Measurements from ENCODE around the gene CNKSR1. TPM values are rescaled to one million over a fixed set of nuclear protein-coding genes. Genes with fewer than 3 reads are reported as not detected.
A peak's percentile ranks its signal among the peaks of the same experiment; 100 is the strongest.

The CNKSR1 gene
- polyA plus RNA-seq, 1 donor (not counting 4 experiments of a cell fraction or from before 2014, with no cell fraction given) = 10.6 TPM

- peak within 1 kb of the TSS; percentile 99 for H2AFZ ChIP-seq (ENCODE audit: control insufficient read depth, low read length)
- peak within 1 kb of the TSS; percentile 90 for H3K4me2 ChIP-seq (ENCODE audit: control insufficient read depth, extremely low read depth, insufficient read depth, low read depth, low read length)
- dilution Hi-C loops (cut with MboI; ENCODE audit: extremely low pct_ligation_motif_present, low sequenced_read_pairs) = no loop called here
- peaks cover 21% of the 10 kb centered on the region for H3K4me1 ChIP-seq (ENCODE audit: control insufficient read depth, extremely low read depth, insufficient read depth, low read length)
- FAIRE-seq (peak; percentile 73), DNase-seq (ENCODE audit: low read depth, low spot score) (peak; percentile 94)
- no peaks in the 10 kb centered on the region for H3K27me3 ChIP-seq (ENCODE audit: control insufficient read depth, extremely low read depth, insufficient read depth, low read length)
- H3K9me1 ChIP-seq (ENCODE audit: control insufficient read depth, extremely low read depth, insufficient read depth, low read length) = no peaks in the 10 kb centered on the region
- H3K4me3 ChIP-seq (ENCODE audit: control insufficient read depth in 2 of 3, extremely low read depth in 1 of 3, insufficient read depth in 2 of 3, low read depth in 1 of 3, low read length in 3 of 3) = peak within 1 kb of the TSS; percentile 89 to 93 (median 93)
- no peaks in the 10 kb centered on the region for H3K9me3 ChIP-seq (ENCODE audit: control insufficient read depth, low read depth, low read length)
- peaks cover 48% of the 10 kb centered on the region for H3K79me2 ChIP-seq (ENCODE audit: control insufficient read depth, insufficient read depth, low read length)
- H3K9ac ChIP-seq (ENCODE audit: control insufficient read depth, extremely low read depth, insufficient read depth, low read length) = peak within 1 kb of the TSS; percentile 87
- no peaks in the 10 kb centered on the region for H4K20me1 ChIP-seq (ENCODE audit: control insufficient read depth, extremely low read depth, insufficient read depth, low read length)
- H3K36me3 ChIP-seq (ENCODE audit: control insufficient read depth in 2 of 2, extremely low read depth in 1 of 2, insufficient read depth in 2 of 2, low read length in 2 of 2) = no peaks in the 10 kb centered on the region
- H3K27ac ChIP-seq (ENCODE audit: control insufficient read depth, insufficient read depth, low read length) = peak within 1 kb of the TSS; percentile 82
- TF ChIP-seq EZH2 (IDR thresholded peaks at IDR 0.05; ENCODE audit: low read length) (no peak), CTCF (optimal IDR thresholded peaks at IDR 0.05 in 1 of 3, IDR thresholded peaks at IDR 0.05 in 1 of 3, conservative IDR thresholded peaks at IDR 0.05 in 1 of 3; ENCODE audit: extremely low read depth in 1 of 3, insufficient read depth in 2 of 3, low read length in 3 of 3) (peak; percentile 88 to 97 (median 92))
These were observed 56.8 kb downstream of the CNKSR1 start, which contains the start of gene CEP85 for GRCh38 chr1:26233903-26234643. Gene CEP85, plus strand, starts transcription at chr1:26234200. Its CDS starts 5,584 bp downstream, at chr1:26239784.

- Histone ChIP-seq H3K9me1 (ENCODE audit: control insufficient read depth, extremely low read depth, insufficient read depth, low read length) (no peaks in the 10 kb centered on the region), H3K36me3 (ENCODE audit: control insufficient read depth in 2 of 2, extremely low read depth in 1 of 2, insufficient read depth in 2 of 2, low read length in 2 of 2) (peaks cover 0 to 1% of the 10 kb centered on the region in 2 experiments), H3K27me3 (ENCODE audit: control insufficient read depth, extremely low read depth, insufficient read depth, low read length) (no peaks in the 10 kb centered on the region), H4K20me1 (ENCODE audit: control insufficient read depth, extremely low read depth, insufficient read depth, low read length) (no peaks in the 10 kb centered on the region), H3K4me1 (ENCODE audit: control insufficient read depth, extremely low read depth, insufficient read depth, low read length) (peaks cover 21% of the 10 kb centered on the region), H3K4me2 (ENCODE audit: control insufficient read depth, extremely low read depth, insufficient read depth, low read depth, low read length) (peak overlapping the region; percentile 76), H2AFZ (ENCODE audit: control insufficient read depth, low read length) (peak overlapping the region; percentile 98), H3K4me3 (ENCODE audit: control insufficient read depth in 2 of 3, extremely low read depth in 1 of 3, insufficient read depth in 2 of 3, low read depth in 1 of 3, low read length in 3 of 3) (peak overlapping the region; percentile 89 to 93 (median 93)), H3K27ac (ENCODE audit: control insufficient read depth, insufficient read depth, low read length) (peak overlapping the region; percentile 82), H3K79me2 (ENCODE audit: control insufficient read depth, insufficient read depth, low read length) (peaks cover 54% of the 10 kb centered on the region), H3K9me3 (ENCODE audit: control insufficient read depth, low read depth, low read length) (no peaks in the 10 kb centered on the region), H3K9ac (ENCODE audit: control insufficient read depth, extremely low read depth, insufficient read depth, low read length) (peak overlapping the region; percentile 87)
- DNase-seq (ENCODE audit: low read depth, low spot score) (no peak), FAIRE-seq (no peak)
- dilution Hi-C loops (cut with MboI; ENCODE audit: extremely low pct_ligation_motif_present, low sequenced_read_pairs) = no loop called here
- no peak for TF ChIP-seq EZH2 (IDR thresholded peaks at IDR 0.05; ENCODE audit: low read length)
- peak in 1 of 3 experiments; percentile 49 for TF ChIP-seq CTCF (optimal IDR thresholded peaks at IDR 0.05 in 1 of 3, IDR thresholded peaks at IDR 0.05 in 1 of 3, conservative IDR thresholded peaks at IDR 0.05 in 1 of 3; ENCODE audit: extremely low read depth in 1 of 3, insufficient read depth in 2 of 3, low read length in 3 of 3)
These were observed 57.5 kb downstream of the CNKSR1 start for GRCh38 chr1:26234644-26235370.

Measured in keratinocyte (primary cell).